Measurements from ENCODE around the gene RAD51D.

DNA sequence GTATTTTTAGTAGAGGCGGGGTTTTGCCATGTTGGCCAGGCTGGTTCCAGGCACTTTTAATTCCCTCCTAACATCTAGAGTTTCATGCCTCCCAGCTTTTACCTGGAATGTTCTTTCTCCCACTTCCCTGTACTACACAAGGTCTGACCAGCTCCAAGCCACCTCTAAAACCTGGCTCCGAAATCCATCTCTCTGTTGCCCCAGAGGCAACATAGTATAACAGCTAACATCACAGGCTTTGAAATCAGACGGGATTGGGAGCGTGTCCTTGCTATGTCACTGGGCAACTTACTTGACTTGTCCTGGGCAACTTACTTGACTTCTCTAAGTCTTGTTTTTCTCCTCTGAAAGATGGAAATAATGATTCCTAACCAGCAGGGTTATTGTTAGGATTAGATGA, 43.1 kb upstream of the RAD51D start:
- no peak for TF ChIP-seq EP300 (IDR thresholded peaks at IDR 0.05; ENCODE audit: borderline replicate concordance)
- no peak for TF ChIP-seq CEBPB (IDR thresholded peaks at IDR 0.05)
- TF ChIP-seq, protein P1, sequence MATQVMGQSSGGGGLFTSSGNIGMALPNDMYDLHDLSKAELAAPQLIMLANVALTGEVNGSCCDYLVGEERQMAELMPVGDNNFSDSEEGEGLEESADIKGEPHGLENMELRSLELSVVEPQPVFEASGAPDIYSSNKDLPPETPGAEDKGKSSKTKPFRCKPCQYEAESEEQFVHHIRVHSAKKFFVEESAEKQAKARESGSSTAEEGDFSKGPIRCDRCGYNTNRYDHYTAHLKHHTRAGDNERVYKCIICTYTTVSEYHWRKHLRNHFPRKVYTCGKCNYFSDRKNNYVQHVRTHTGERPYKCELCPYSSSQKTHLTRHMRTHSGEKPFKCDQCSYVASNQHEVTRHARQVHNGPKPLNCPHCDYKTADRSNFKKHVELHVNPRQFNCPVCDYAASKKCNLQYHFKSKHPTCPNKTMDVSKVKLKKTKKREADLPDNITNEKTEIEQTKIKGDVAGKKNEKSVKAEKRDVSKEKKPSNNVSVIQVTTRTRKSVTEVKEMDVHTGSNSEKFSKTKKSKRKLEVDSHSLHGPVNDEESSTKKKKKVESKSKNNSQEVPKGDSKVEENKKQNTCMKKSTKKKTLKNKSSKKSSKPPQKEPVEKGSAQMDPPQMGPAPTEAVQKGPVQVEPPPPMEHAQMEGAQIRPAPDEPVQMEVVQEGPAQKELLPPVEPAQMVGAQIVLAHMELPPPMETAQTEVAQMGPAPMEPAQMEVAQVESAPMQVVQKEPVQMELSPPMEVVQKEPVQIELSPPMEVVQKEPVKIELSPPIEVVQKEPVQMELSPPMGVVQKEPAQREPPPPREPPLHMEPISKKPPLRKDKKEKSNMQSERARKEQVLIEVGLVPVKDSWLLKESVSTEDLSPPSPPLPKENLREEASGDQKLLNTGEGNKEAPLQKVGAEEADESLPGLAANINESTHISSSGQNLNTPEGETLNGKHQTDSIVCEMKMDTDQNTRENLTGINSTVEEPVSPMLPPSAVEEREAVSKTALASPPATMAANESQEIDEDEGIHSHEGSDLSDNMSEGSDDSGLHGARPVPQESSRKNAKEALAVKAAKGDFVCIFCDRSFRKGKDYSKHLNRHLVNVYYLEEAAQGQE (IDR thresholded peaks at IDR 0.05; ENCODE audit: low read depth), result no peak
- TF ChIP-seq YY1 (IDR thresholded peaks at IDR 0.05; ENCODE audit: low read depth), result no peak
- TF ChIP-seq FOXM1 (IDR thresholded peaks at IDR 0.05; ENCODE audit: borderline replicate concordance, low read depth), result no peak
- TF ChIP-seq TCF12 (IDR thresholded peaks at IDR 0.05; ENCODE audit: low read depth), result no peak
- TF ChIP-seq RAD21 (IDR thresholded peaks at IDR 0.05; ENCODE audit: low read depth), result no peak
- no peak for TF ChIP-seq ZBTB7A (IDR thresholded peaks at IDR 0.05; ENCODE audit: low read depth)
- no peak for TF ChIP-seq EGR1 (IDR thresholded peaks at IDR 0.05)
- TF ChIP-seq TAF1 (IDR thresholded peaks at IDR 0.05; ENCODE audit: low read depth), result no peak
- no peak for TF ChIP-seq USF1 (IDR thresholded peaks at IDR 0.05)
- TF ChIP-seq MAX (IDR thresholded peaks at IDR 0.05), result no peak
- no peak for TF ChIP-seq CREB1 (IDR thresholded peaks at IDR 0.05; ENCODE audit: low read depth)
- no peak for TF ChIP-seq NFIC (IDR thresholded peaks at IDR 0.05)

All from Ishikawa (cell line).